H9 (cell line): ENCODE measurements around the gene TTC24. TPM values are rescaled to one million over a fixed set of nuclear protein-coding genes. Genes with fewer than 3 reads are reported as not detected.

Experiments
- DNase-seq: peaks from one replicate; pipeline ENCODE4 v3.0.0-alpha.2; 2017
- H2AFZ ChIP-seq: one replicate; pipeline ENCODE4 v1.6.1; 2013; ENCODE audit warnings: mild to moderate bottlenecking, low read length, control low read depth, moderate library complexity
- H2AK5ac ChIP-seq: 2 replicates; pipeline ENCODE4 v1.6.1; 2013; ENCODE audit warnings: low read length, control low read depth, mixed read lengths; ENCODE audit not compliant: insufficient read length
- H2BK120ac ChIP-seq: one replicate; pipeline ENCODE4 v1.6.1; 2013; ENCODE audit warnings: low read depth, mild to moderate bottlenecking, low read length, control low read depth, inconsistent platforms; ENCODE audit not compliant: poor library complexity, severe bottlenecking
- H2BK12ac ChIP-seq: 2 replicates; pipeline ENCODE4 v1.6.1; 2013; ENCODE audit warnings: low read length, control low read depth, mixed read lengths, low read depth; ENCODE audit not compliant: insufficient read length
- H2BK15ac ChIP-seq: 2 replicates; pipeline ENCODE4 v1.6.1; 2013; ENCODE audit warnings: low read depth, low read length, control low read depth
- H2BK20ac ChIP-seq: one replicate; pipeline ENCODE4 v1.6.1; 2013; ENCODE audit warnings: low read depth, mild to moderate bottlenecking, low read length, control low read depth, inconsistent platforms; ENCODE audit not compliant: poor library complexity, severe bottlenecking
- H2BK5ac ChIP-seq: 2 replicates; pipeline ENCODE4 v1.6.1; 2013; ENCODE audit warnings: low read length, control low read depth, mixed read lengths; ENCODE audit not compliant: insufficient read length
- H3K14ac ChIP-seq: 2 replicates; pipeline ENCODE4 v1.6.1; 2013; ENCODE audit warnings: low read length, control low read depth; ENCODE audit not compliant: insufficient read depth
- H3K18ac ChIP-seq: 2 replicates; pipeline ENCODE4 v1.6.1; 2013; ENCODE audit warnings: low read depth, mild to moderate bottlenecking, mixed read lengths, low read length, control low read depth; ENCODE audit not compliant: insufficient read length
- H3K23ac ChIP-seq: 2 replicates; pipeline ENCODE4 v1.6.1; 2013; ENCODE audit warnings: low read length, control low read depth, mixed read lengths, low read depth; ENCODE audit not compliant: insufficient read length
- H3K23me2 ChIP-seq: 2 replicates; pipeline ENCODE4 v1.6.1; 2013; ENCODE audit warnings: low read depth, mild to moderate bottlenecking, mixed read lengths, low read length, control low read depth; ENCODE audit not compliant: insufficient read length, poor library complexity, severe bottlenecking
- H3K27ac ChIP-seq: 2 replicates; pipeline ENCODE4 v1.5.1; 2013; ENCODE audit warnings: low read length, control low read depth, mixed read lengths, low read depth; ENCODE audit not compliant: insufficient read length
- H3K27me3 ChIP-seq: 2 replicates; pipeline ENCODE4 v1.6.1; 2013; ENCODE audit warnings: low read length, control low read depth, inconsistent platforms; ENCODE audit not compliant: insufficient read depth
- H3K4ac ChIP-seq: 2 replicates; pipeline ENCODE4 v1.6.1; 2013; ENCODE audit warnings: low read depth, mild to moderate bottlenecking, control low read depth, inconsistent platforms, low read length, moderate library complexity
- H3K4me1 ChIP-seq: 2 replicates; pipeline ENCODE4 v1.6.1; 2013; ENCODE audit warnings: low read length, control low read depth, inconsistent platforms; ENCODE audit not compliant: insufficient read depth
- H3K4me2 ChIP-seq: 2 replicates; pipeline ENCODE4 v1.6.1; 2013; ENCODE audit warnings: low read length, control low read depth, mixed read lengths; ENCODE audit not compliant: insufficient read length, insufficient read depth
- H3K56ac ChIP-seq: 2 replicates; pipeline ENCODE4 v1.6.1; 2013; ENCODE audit warnings: low read depth, mild to moderate bottlenecking, mixed read lengths, low read length, control low read depth; ENCODE audit not compliant: insufficient read length
- H3K79me1 ChIP-seq: 2 replicates; pipeline ENCODE4 v1.6.1; 2013; ENCODE audit warnings: low read depth, mild to moderate bottlenecking, moderate library complexity, low read length, control low read depth, inconsistent platforms; ENCODE audit not compliant: insufficient read depth, poor library complexity, severe bottlenecking
- H3K79me2 ChIP-seq: 2 replicates; pipeline ENCODE4 v1.6.1; 2013; ENCODE audit warnings: low read length, control low read depth, inconsistent platforms; ENCODE audit not compliant: insufficient read depth
- H3K9ac ChIP-seq: 2 replicates; pipeline ENCODE4 v1.6.1; 2013; ENCODE audit warnings: low read length, control low read depth, mixed read lengths; ENCODE audit not compliant: insufficient read length; ENCODE audit errors: extremely low read depth
- H3K9me3 ChIP-seq: one replicate; pipeline ENCODE4 v1.6.1; 2013; ENCODE audit warnings: low read depth, low read length, inconsistent platforms; ENCODE audit not compliant: control insufficient read depth
- H3T11ph ChIP-seq: one replicate; pipeline ENCODE4 v1.6.1; 2013; ENCODE audit warnings: mild to moderate bottlenecking, low read length, control low read depth, inconsistent platforms
- H4K20me1 ChIP-seq: one replicate; pipeline ENCODE4 v1.6.1; 2013; ENCODE audit not compliant: control insufficient read depth, insufficient read length, insufficient read depth
- H4K5ac ChIP-seq: 2 replicates; pipeline ENCODE4 v1.6.1; 2013; ENCODE audit warnings: low read depth, mild to moderate bottlenecking, mixed read lengths, low read length, control low read depth; ENCODE audit not compliant: insufficient read length
- H4K8ac ChIP-seq: replicated peaks from 2 replicates; pipeline ENCODE4 v1.6.1; 2013; ENCODE audit warnings: low read length, control low read depth, mixed read lengths, low read depth; ENCODE audit not compliant: insufficient read length
- H4K91ac ChIP-seq: 2 replicates; pipeline ENCODE4 v1.6.1; 2013; ENCODE audit warnings: low read depth, mild to moderate bottlenecking, moderate library complexity, mixed read lengths, low read length, control low read depth; ENCODE audit not compliant: insufficient read length
- H3K27ac Mint-ChIP-seq, 3 experiments: 2 replicates in 2 of 3; 3 replicates in 1 of 3; pipeline ENCODE4 v1.8.0; 2020 to 2021; ENCODE audit warnings: mixed read lengths in 3 of 3, mild to moderate bottlenecking in 1 of 3, moderate library complexity in 1 of 3
- H3K27me3 Mint-ChIP-seq: 2 replicates; pipeline ENCODE4 v1.8.0; 2021; ENCODE audit warnings: low read depth, mild to moderate bottlenecking, moderate library complexity, mixed read lengths
- H3K36me3 Mint-ChIP-seq, 3 experiments: 2 replicates in 2 of 3; 3 replicates in 1 of 3; pipeline ENCODE4 v1.8.0; 2020 to 2021; ENCODE audit warnings: low read depth in 3 of 3, mixed read lengths in 3 of 3; ENCODE audit not compliant: insufficient read depth in 1 of 3
- H3K4me1 Mint-ChIP-seq, 2 experiments: 2 replicates each; pipeline ENCODE4 v1.8.0; 2020; ENCODE audit warnings: mixed read lengths in 2 of 2
- H3K4me3 Mint-ChIP-seq, 2 experiments: 2 replicates in 1 of 2; 3 replicates in 1 of 2; pipeline ENCODE4 v1.8.0; 2020 to 2021; ENCODE audit warnings: mild to moderate bottlenecking in 2 of 2, mixed read lengths in 2 of 2, moderate library complexity in 1 of 2
- H3K9me3 Mint-ChIP-seq, 2 experiments: 2 replicates in 1 of 2; 3 replicates in 1 of 2; pipeline ENCODE4 v1.8.0; 2020; ENCODE audit warnings: mild to moderate bottlenecking in 2 of 2, mixed read lengths in 2 of 2, moderate library complexity in 1 of 2
- CTCF ChIP-seq: fragments of 200-600 bp; sonication (generic); conservative IDR thresholded peaks from 3 replicates; pipeline ENCODE4 v1.8.0; 2021; ENCODE audit warnings: antibody characterized with exemption, mild to moderate bottlenecking
- WGBS: extraction: QIAGEN DNeasy Blood & Tissue Kit; methylation state at CpG from one replicate; pipeline ENCODE4 v1.1.7; 2013; ENCODE audit warnings: missing lambda C conversion rate, low lambda C conversion rate, mixed read lengths; ENCODE audit not compliant: insufficient read length; ENCODE audit errors: extremely low coverage; 5-methylcytosine and 5-hydroxymethylcytosine counted together
- total RNA-seq: library from RNA; stranded (reverse); gene quantifications from 2 replicates; pipeline ENCODE4 v1.2.1, GENCODE V29; 2021

Gene TTC24
- total RNA-seq, 1 experiment from 2014 or later: 0.26 TPM

- Mint-ChIP-seq H3K4me1 (peaks cover 0 to 13% of the 10 kb centered on the region in 2 experiments; a peak in 2 of 4 replicates), H3K27ac (no peak overlapping the region), H3K4me3 (no peak overlapping the region), H3K36me3 (no peaks in the 10 kb centered on the region), H3K27me3 (peaks cover 87% of the 10 kb centered on the region), H3K9me3 (no peaks in the 10 kb centered on the region; a peak in 1 of 5 replicates)
- DNase-seq: no peak
- H3K56ac ChIP-seq: no peak overlapping the region
- no peaks in the 10 kb centered on the region for H3K23me2 ChIP-seq
- H3K27me3 ChIP-seq: no peaks in the 10 kb centered on the region
- no peaks in the 10 kb centered on the region for H3K79me2 ChIP-seq
- no peak overlapping the region for H3K27ac ChIP-seq
- H2AK5ac ChIP-seq: no peak overlapping the region
- H3K4me1 ChIP-seq: no peaks in the 10 kb centered on the region
- no peak overlapping the region for H2BK20ac ChIP-seq
- no CpG with 5 or more reads among the region's 3 CpGs for WGBS
- no peak overlapping the region for H2AFZ ChIP-seq
- no peak overlapping the region for H4K5ac ChIP-seq
- no peak overlapping the region for H2BK15ac ChIP-seq
- no peak overlapping the region for H2BK5ac ChIP-seq
- H2BK120ac ChIP-seq: no peak overlapping the region
- H3K79me1 ChIP-seq: no peaks in the 10 kb centered on the region
- H3T11ph ChIP-seq: no peak overlapping the region
- no peaks in the 10 kb centered on the region for H4K20me1 ChIP-seq
- no peak overlapping the region for H3K9ac ChIP-seq
- no peak overlapping the region for H3K14ac ChIP-seq
- no peak overlapping the region for H3K4me2 ChIP-seq
- no peak overlapping the region for H3K4ac ChIP-seq
- no peak overlapping the region for H4K91ac ChIP-seq
- no peak for TF ChIP-seq CTCF
- H3K9me3 ChIP-seq: no peaks in the 10 kb centered on the region
- H3K23ac ChIP-seq: no peak overlapping the region
- no peak overlapping the region for H3K18ac ChIP-seq
- no peak overlapping the region for H2BK12ac ChIP-seq
- H4K8ac ChIP-seq: no peak overlapping the region
Observed at GRCh38 chr1:156632355-156632754, 52.8 kb downstream of the TTC24 start.

Other genes with a start within 250 kb of the TTC24 start
- gene CCT3, start 241.4 kb upstream of the TTC24 start, total RNA-seq: 515 and 524 TPM in 2 replicates
- gene TSACC, start 241.2 kb upstream of the TTC24 start, total RNA-seq: 2.3 and 2.4 TPM in 2 replicates
- gene RHBG, start 210.5 kb upstream of the TTC24 start, total RNA-seq: 1.4 and 1.5 TPM in 2 replicates
- gene MEF2D, start 78.9 kb upstream of the TTC24 start, total RNA-seq: 18.7 and 20.8 TPM in 2 replicates
- 24.5 and 24.7 TPM in 2 replicates for gene IQGAP3, start 7.2 kb upstream of the TTC24 start, total RNA-seq
- 96.6 and 100 TPM in 2 replicates for gene NAXE, start 12.1 kb downstream of the TTC24 start, total RNA-seq
- gene GPATCH4, start 21.8 kb downstream of the TTC24 start, total RNA-seq: 64.6 and 71.7 TPM in 2 replicates
- 0.44 and 0.46 TPM in 2 replicates for gene HAPLN2, start 39.7 kb downstream of the TTC24 start, total RNA-seq
- gene BCAN, start 62.4 kb downstream of the TTC24 start, total RNA-seq: 0.88 and 1.2 TPM in 2 replicates
- 167 and 168 TPM in 2 replicates for gene NES, start 97.7 kb downstream of the TTC24 start, total RNA-seq
- gene CRABP2, start 125.9 kb downstream of the TTC24 start, total RNA-seq: 180 and 184 TPM in 2 replicates
- 24.4 and 26.2 TPM in 2 replicates for gene METTL25B, start 148.7 kb downstream of the TTC24 start, total RNA-seq
- gene ISG20L2, start 149.0 kb downstream of the TTC24 start, total RNA-seq: 52.4 and 57.6 TPM in 2 replicates
- gene MRPL24, start 161.4 kb downstream of the TTC24 start, total RNA-seq: 27.3 and 29.0 TPM in 2 replicates
- 308 and 310 TPM in 2 replicates for gene HDGF, start 172.0 kb downstream of the TTC24 start, total RNA-seq
- 129 TPM in 2 replicates for gene PRCC, start 187.8 kb downstream of the TTC24 start, total RNA-seq
- 2.0 and 2.5 TPM in 2 replicates for gene SH2D2A, start 237.1 kb downstream of the TTC24 start, total RNA-seq